ENCODE measurements around the gene HSP90AB1.

HSP90AB1 gene

GRCh38 chr6:44246663-44247337, at the start of gene HSP90AB1:
Gene HSP90AB1, plus strand, starts transcription at chr6:44247101. Its CDS starts 1,529 bp downstream, at chr6:44248630.
- DNase-seq, result peak; percentile 96

- DNase-seq, result no peak
These were observed 48.2 kb upstream of the HSP90AB1 start for GRCh38 chr6:44198684-44199083.

- DNase-seq, result no peak
These were observed 47.0 kb upstream of the HSP90AB1 start for GRCh38 chr6:44199883-44200282.

GRCh38 chr6:44201200-44201599, 45.7 kb upstream of the HSP90AB1 start:
- no peak for DNase-seq

- DNase-seq, result no peak
These were observed 45.1 kb upstream of the HSP90AB1 start for GRCh38 chr6:44201638-44202303.

GRCh38 chr6:44202332-44202971, 44.4 kb upstream of the HSP90AB1 start:
- no peak for DNase-seq

GRCh38 chr6:44202972-44203750, 43.7 kb upstream of the HSP90AB1 start:
- no peak for DNase-seq

- no peak for DNase-seq
These were observed 42.9 kb upstream of the HSP90AB1 start for GRCh38 chr6:44203955-44204354.

- no peak for DNase-seq
These were observed 38.9 kb upstream of the HSP90AB1 start for GRCh38 chr6:44207966-44208365.

- DNase-seq, result no peak
These were observed 35.6 kb upstream of the HSP90AB1 start for GRCh38 chr6:44211284-44211683.

GRCh38 chr6:44214307-44214706, 32.6 kb upstream of the HSP90AB1 start:
- no peak for DNase-seq

- no peak for DNase-seq
These were observed 30.1 kb upstream of the HSP90AB1 start, which contains the start of gene MYMX for GRCh38 chr6:44216677-44217331. Gene MYMX, plus strand, starts transcription at chr6:44216926. Its CDS starts 546 bp downstream, at chr6:44217472.

GRCh38 chr6:44217332-44218143, 29.4 kb upstream of the HSP90AB1 start:
- DNase-seq, result no peak

GRCh38 chr6:44219053-44219814, 27.7 kb upstream of the HSP90AB1 start:
- peak; percentile 67 for DNase-seq

- DNase-seq, result no peak
These were observed 26.8 kb upstream of the HSP90AB1 start for GRCh38 chr6:44219815-44220784.

GRCh38 chr6:44220913-44221290, 26.0 kb upstream of the HSP90AB1 start:
- DNase-seq, result no peak

GRCh38 chr6:44221291-44221960, 25.5 kb upstream of the HSP90AB1 start:
- DNase-seq, result peak; percentile 52

- DNase-seq, result no peak
These were observed 25.0 kb upstream of the HSP90AB1 start for GRCh38 chr6:44221961-44222335.
